ENCODE measurements around the gene ADGRV1. TPM values are rescaled to one million over a fixed set of nuclear protein-coding genes. Genes with fewer than 3 reads are reported as not detected.
A peak's percentile ranks its signal among the peaks of the same experiment; 100 is the strongest.

Gene ADGRV1
- total RNA-seq, 4 donors from 2014 or later = 0.39 to 1.9 (median 1.00) TPM

- no peak for DNase-seq (ENCODE audit: low spot score in 2 of 2)
- Histone ChIP-seq H3K9me3 (no peaks in the 10 kb centered on the region), H3K36me3 (no peaks in the 10 kb centered on the region), H3K4me3 (no peak overlapping the region), H3K27ac (no peak overlapping the region), H3K27me3 (no peaks in the 10 kb centered on the region), H3K4me1 (no peaks in the 10 kb centered on the region)
- no peak for TF ChIP-seq EP300 (IDR thresholded peaks at IDR 0.05)
- WGBS, 2 donors = 91 to 93% methylated on average over 1 of the region's 1 CpG
Observed at GRCh38 chr5:90707698-90708097, 149.1 kb downstream of the ADGRV1 start.

DNA sequence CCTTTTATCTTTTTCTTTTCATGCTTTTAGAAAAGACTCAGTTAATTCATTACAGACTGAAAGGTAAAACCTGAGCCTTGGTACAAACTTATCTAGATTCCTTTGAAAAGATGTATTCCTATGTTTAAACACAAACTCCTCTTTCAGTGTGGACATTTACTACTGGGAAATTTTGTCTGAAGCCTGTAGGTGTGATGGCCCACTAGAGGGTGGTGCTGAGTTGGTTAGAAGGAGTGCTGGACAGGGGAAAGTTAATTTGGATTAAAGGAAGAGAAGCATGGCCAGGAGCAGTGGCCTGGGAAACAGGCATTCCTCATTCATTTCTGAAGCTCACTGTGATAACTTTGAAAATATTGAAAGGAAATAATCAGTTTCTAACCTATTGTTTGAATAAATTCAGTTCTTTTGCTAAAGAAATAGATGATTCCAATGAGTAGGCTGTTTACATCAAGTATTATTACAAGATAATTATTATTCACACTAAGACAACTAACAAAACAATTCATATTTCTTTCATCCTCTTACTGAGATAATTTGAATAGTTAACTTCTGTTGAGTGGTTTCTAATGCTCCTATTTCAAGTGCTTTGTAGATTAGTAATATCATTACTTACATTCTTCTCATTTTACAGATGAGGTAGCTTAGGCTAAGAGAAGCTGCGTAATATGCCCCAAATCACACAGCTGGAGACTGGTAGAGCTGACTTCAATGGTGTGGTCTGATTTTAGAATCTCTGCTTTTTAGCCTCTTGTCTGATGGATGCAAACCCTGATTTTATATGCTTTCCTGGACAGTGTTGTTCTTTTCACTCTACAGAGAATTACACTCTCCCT, 150.9 kb downstream of the ADGRV1 start:
- no peak overlapping the region for H3K4me3 ChIP-seq
- no peaks in the 10 kb centered on the region for H3K27me3 ChIP-seq
- WGBS, 2 donors = 95 to 96% methylated on average over 1 of the region's 1 CpG
- H3K9me3 ChIP-seq = no peaks in the 10 kb centered on the region
- no peaks in the 10 kb centered on the region for H3K36me3 ChIP-seq
- DNase-seq (ENCODE audit: low spot score in 2 of 2) = peak in 1 of 2 donors; percentile 33
- no peak overlapping the region for H3K27ac ChIP-seq
- TF ChIP-seq CTCF (IDR thresholded peaks at IDR 0.05) (peak in 3 of 5 experiments; percentile 38 to 53 (median 53)), EP300 (IDR thresholded peaks at IDR 0.05) (no peak), POLR2A (IDR thresholded peaks at IDR 0.05) (no peak)
- H3K4me1 ChIP-seq = no peaks in the 10 kb centered on the region

GRCh38 chr5:90718387-90718786, 159.8 kb downstream of the ADGRV1 start:
- Histone ChIP-seq H3K27ac (no peak overlapping the region), H3K4me1 (no peaks in the 10 kb centered on the region), H3K4me3 (no peak overlapping the region), H3K27me3 (peaks cover 0 to 2% of the 10 kb centered on the region in 2 donors), H3K9me3 (no peaks in the 10 kb centered on the region), H3K36me3 (no peaks in the 10 kb centered on the region)
- TF ChIP-seq POLR2A (IDR thresholded peaks at IDR 0.05) = no peak
- TF ChIP-seq CTCF (IDR thresholded peaks at IDR 0.05) = no peak
- TF ChIP-seq EP300 (IDR thresholded peaks at IDR 0.05) = no peak
- no peak for DNase-seq (ENCODE audit: low spot score in 2 of 2)

- no peak overlapping the region for H3K27ac ChIP-seq
- no peaks in the 10 kb centered on the region for H3K27me3 ChIP-seq
- 67 to 75% methylated on average over 1 of the region's 1 CpG for WGBS, 2 donors
- DNase-seq (ENCODE audit: low spot score in 2 of 2) = no peak
- peaks cover 0 to 12% (median 4%) of the 10 kb centered on the region in 4 donors for H3K9me3 ChIP-seq
- TF ChIP-seq POLR2A (IDR thresholded peaks at IDR 0.05) (no peak), CTCF (IDR thresholded peaks at IDR 0.05) (no peak), EP300 (IDR thresholded peaks at IDR 0.05) (no peak)
- no peaks in the 10 kb centered on the region for H3K36me3 ChIP-seq
- H3K4me1 ChIP-seq = no peaks in the 10 kb centered on the region
- H3K4me3 ChIP-seq = no peak overlapping the region
Observed at GRCh38 chr5:90739567-90739966, 181.0 kb downstream of the ADGRV1 start.

DNA sequence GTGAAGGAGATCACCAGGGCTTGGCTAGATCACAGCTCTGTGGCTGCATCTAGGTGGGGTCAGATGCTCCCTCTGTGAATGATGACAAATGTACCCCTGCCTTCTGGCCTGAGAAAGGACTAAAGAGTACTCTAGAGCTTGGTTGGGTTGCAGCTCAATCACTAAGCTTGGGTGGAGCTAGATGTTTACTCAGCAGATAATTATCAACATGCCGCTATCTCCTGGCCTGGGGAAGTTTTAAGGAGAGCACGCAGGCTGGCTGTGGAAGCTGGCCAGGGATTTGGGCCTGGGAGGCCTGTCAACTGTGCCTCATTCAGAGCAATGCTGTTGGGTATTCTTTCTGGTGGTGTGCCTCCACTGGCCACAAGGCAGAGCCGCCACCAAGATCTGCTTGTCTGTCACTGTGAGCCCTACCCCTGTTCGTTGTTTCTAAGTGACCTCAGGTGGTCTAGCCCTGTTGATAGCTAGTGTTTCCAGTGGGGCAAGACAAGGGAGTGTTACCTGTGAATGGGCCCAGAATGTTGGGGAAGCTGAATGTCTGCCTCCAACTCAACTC, 181.7 kb downstream of the ADGRV1 start:
- no peak for TF ChIP-seq POLR2A (IDR thresholded peaks at IDR 0.05)
- no peak for TF ChIP-seq CTCF (IDR thresholded peaks at IDR 0.05)
- no peak for TF ChIP-seq EP300 (IDR thresholded peaks at IDR 0.05)
- Histone ChIP-seq H3K27me3 (no peaks in the 10 kb centered on the region), H3K36me3 (no peaks in the 10 kb centered on the region), H3K27ac (no peak overlapping the region), H3K9me3 (peaks cover 0 to 12% (median 4%) of the 10 kb centered on the region in 4 donors), H3K4me3 (no peak overlapping the region), H3K4me1 (no peaks in the 10 kb centered on the region)
- 84 to 98% methylated on average over 3 to 4 of the region's 4 CpGs for WGBS, 2 donors
- DNase-seq (ENCODE audit: low spot score in 2 of 2) = no peak

Data from tibial nerve (tissue), 4 donors.